Measurements from ENCODE around the gene STARD7. TPM values are rescaled to one million over a fixed set of nuclear protein-coding genes. Genes with fewer than 3 reads are reported as not detected.

STARD7 gene
- total RNA-seq, 1 donor from 2014 or later = 96.1 TPM

GRCh38 chr2:96198921-96199320 lies 9.7 kb downstream of the STARD7 start:
- Histone ChIP-seq H3K4me3 (ENCODE audit: low read depth, low read length) (no peak overlapping the region), H3K36me3 (ENCODE audit: control insufficient read depth, insufficient read depth, low read length) (no peaks in the 10 kb centered on the region), H3K27me3 (ENCODE audit: control insufficient read depth, insufficient read depth, low read length) (no peaks in the 10 kb centered on the region)
- no peak for DNase-seq (ENCODE audit: low read depth)
- TF ChIP-seq CTCF (IDR thresholded peaks at IDR 0.05; ENCODE audit: insufficient read depth, low read length, poor library complexity, severe bottlenecking) = no peak

GRCh38 chr2:96197546-96198255 lies 10.9 kb downstream of the STARD7 start:
- no peak for TF ChIP-seq CTCF (IDR thresholded peaks at IDR 0.05; ENCODE audit: insufficient read depth, low read length, poor library complexity, severe bottlenecking)
- Histone ChIP-seq H3K27me3 (ENCODE audit: control insufficient read depth, insufficient read depth, low read length) (no peaks in the 10 kb centered on the region), H3K36me3 (ENCODE audit: control insufficient read depth, insufficient read depth, low read length) (peaks cover 2% of the 10 kb centered on the region), H3K4me3 (ENCODE audit: low read depth, low read length) (no peak overlapping the region)
- DNase-seq (ENCODE audit: low read depth) = no peak

DNA sequence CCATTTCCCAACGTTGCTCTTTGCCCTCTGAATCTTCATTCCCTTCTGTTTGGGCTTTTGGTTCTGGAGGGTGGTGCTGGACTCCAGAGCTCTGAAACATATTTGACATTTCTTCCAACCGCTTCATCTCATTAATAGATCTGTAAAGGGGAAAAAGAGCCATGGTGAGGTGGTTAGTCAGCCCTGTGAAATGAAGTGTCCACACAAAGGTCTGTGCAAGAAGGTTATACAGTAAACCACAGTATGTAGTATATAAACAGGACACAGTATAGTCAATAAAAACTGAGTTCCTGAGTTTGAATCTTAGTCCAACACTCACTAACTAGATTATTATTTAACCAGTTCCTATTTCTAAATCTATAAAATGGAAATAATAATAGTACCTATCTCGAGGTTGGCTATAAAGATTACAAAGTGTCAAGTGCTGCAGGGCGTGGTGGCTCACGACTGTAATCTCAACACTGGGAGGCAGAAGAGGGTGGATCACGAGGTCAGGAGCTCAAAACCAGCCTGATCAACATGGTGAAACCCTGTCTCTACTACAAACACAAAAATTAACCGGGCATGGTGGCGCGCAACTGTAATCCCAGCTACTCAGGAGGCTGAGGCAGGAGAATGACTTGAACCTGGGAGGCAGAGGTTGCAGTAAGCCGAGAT lies 13.1 kb downstream of the STARD7 start:
- no peak for TF ChIP-seq CTCF (IDR thresholded peaks at IDR 0.05; ENCODE audit: insufficient read depth, low read length, poor library complexity, severe bottlenecking)
- DNase-seq (ENCODE audit: low read depth) = no peak
- Histone ChIP-seq H3K27me3 (ENCODE audit: control insufficient read depth, insufficient read depth, low read length) (no peaks in the 10 kb centered on the region), H3K4me3 (ENCODE audit: low read depth, low read length) (no peak overlapping the region), H3K36me3 (ENCODE audit: control insufficient read depth, insufficient read depth, low read length) (peaks cover 2% of the 10 kb centered on the region)

DNA sequence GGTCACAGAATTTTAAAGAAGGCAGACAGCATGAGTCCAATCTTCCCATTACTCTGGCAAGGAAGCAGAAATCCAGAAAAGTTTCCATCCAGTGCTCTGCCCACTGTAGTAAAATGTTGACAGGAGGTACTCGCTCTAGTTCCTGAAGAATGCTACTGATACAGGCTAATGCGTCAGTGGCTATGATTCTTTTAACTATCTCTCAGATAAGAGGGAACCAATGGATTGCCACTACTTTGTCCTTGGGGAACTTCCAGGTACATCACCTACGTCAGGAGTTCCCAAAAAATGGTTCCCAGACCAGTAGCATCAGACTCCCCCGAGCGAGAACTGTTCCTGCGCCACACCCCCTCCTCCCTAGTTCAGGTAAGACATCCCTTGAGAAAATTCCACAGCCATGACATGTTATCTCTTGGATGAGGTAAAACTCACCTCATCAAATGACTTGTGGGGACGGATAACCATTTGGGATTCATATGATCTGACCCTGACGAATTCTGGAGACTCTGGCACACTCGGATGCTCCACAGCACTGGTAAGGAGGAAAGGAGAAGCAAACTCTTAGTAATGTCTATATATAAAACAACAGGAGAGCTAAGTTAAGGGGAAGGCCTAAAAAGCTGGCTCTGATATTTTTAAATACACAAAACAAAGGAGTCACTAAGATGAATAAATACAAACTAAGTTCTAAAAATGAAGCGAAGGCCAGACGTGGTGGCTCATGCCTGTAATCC lies 16.5 kb downstream of the STARD7 start:
- no peak for DNase-seq (ENCODE audit: low read depth)
- peaks cover 2% of the 10 kb centered on the region for H3K36me3 ChIP-seq (ENCODE audit: control insufficient read depth, insufficient read depth, low read length)
- TF ChIP-seq CTCF (IDR thresholded peaks at IDR 0.05; ENCODE audit: insufficient read depth, low read length, poor library complexity, severe bottlenecking) = no peak
- H3K27me3 ChIP-seq (ENCODE audit: control insufficient read depth, insufficient read depth, low read length) = no peaks in the 10 kb centered on the region
- H3K4me3 ChIP-seq (ENCODE audit: low read depth, low read length) = no peak overlapping the region

- peaks cover 5% of the 10 kb centered on the region for H3K36me3 ChIP-seq (ENCODE audit: control insufficient read depth, insufficient read depth, low read length)
- TF ChIP-seq CTCF (IDR thresholded peaks at IDR 0.05; ENCODE audit: insufficient read depth, low read length, poor library complexity, severe bottlenecking) = no peak
- H3K4me3 ChIP-seq (ENCODE audit: low read depth, low read length) = no peak overlapping the region
- no peaks in the 10 kb centered on the region for H3K27me3 ChIP-seq (ENCODE audit: control insufficient read depth, insufficient read depth, low read length)
- DNase-seq (ENCODE audit: low read depth) = no peak
Observed at GRCh38 chr2:96188821-96189526, 19.7 kb downstream of the STARD7 start.
